Naive thymus-derived CD4-positive, alpha-beta T cell (primary cell): ENCODE measurements around the gene KCNJ13. TPM values are rescaled to one million over a fixed set of nuclear protein-coding genes. Genes with fewer than 3 reads are reported as not detected.

Source experiments
- ATAC-seq: fragments of 150-1000 bp; cut with Tn5 transposase; 2 replicates; pipeline ENCODE4 v1.10.0; 2021; ENCODE audit warnings: mild to moderate bottlenecking, moderate library complexity
- CTCF ChIA-PET: fragments of 350-600 bp; sonication (Branson Sonifier 250); formaldehyde crosslinking; loops from one replicate; lab custom pipeline; 2021; ENCODE audit warnings: antibody characterized with exemption; lab: Charles Lee
- POLR2A ChIA-PET: fragments of 350-600 bp; sonication (Branson Sonifier 250); formaldehyde crosslinking; loops from one replicate; lab custom pipeline; 2021; ENCODE audit warnings: antibody characterized with exemption, inconsistent platforms; lab: Charles Lee
- DNase-seq, 9 donors: peaks; one replicate each; pipeline versions ENCODE4 v3.0.0 to v3.0.0-alpha.2; 2020 to 2022; ENCODE audit warnings: mixed read lengths in 1 of 9
- H3K27ac ChIP-seq: one replicate; pipeline ENCODE4 v1.7.0; 2013; ENCODE audit warnings: mild to moderate bottlenecking, low read depth, low read length, moderate library complexity
- H3K27me3 ChIP-seq, 2 donors: one replicate each; pipeline ENCODE4 v1.7.0; 2013; ENCODE audit warnings: low read length in 2 of 2, mild to moderate bottlenecking in 2 of 2, moderate library complexity in 2 of 2; ENCODE audit not compliant: control insufficient read depth in 2 of 2, insufficient read depth in 2 of 2
- H3K36me3 ChIP-seq, 3 experiments: 1 replicate in 2 of 3; 2 replicates in 1 of 3; pipeline ENCODE4 v1.7.0; 2013; ENCODE audit warnings: low read length in 3 of 3, mild to moderate bottlenecking in 3 of 3, moderate library complexity in 1 of 3; ENCODE audit not compliant: insufficient read depth in 3 of 3, control insufficient read depth in 2 of 3
- H3K4me1 ChIP-seq, 2 donors: one replicate each; pipeline ENCODE4 v1.7.0; 2013; ENCODE audit warnings: low read length in 2 of 2, mild to moderate bottlenecking in 2 of 2, moderate library complexity in 1 of 2; ENCODE audit not compliant: control insufficient read depth in 2 of 2, insufficient read depth in 2 of 2
- H3K4me3 ChIP-seq: 2 replicates; pipeline ENCODE4 v1.7.0; 2013; ENCODE audit warnings: mild to moderate bottlenecking, low read length
- H3K9me3 ChIP-seq, 3 experiments: 1 replicate in 2 of 3; 2 replicates in 1 of 3; pipeline ENCODE4 v1.7.0; 2013; ENCODE audit warnings: low read length in 3 of 3; ENCODE audit not compliant: control insufficient read depth in 2 of 3
- H3K27ac Mint-ChIP-seq, 9 donors: one replicate each; pipeline ENCODE4 v1.8.0; 2020 to 2022; ENCODE audit warnings: mixed read lengths in 9 of 9, mild to moderate bottlenecking in 8 of 9, moderate library complexity in 5 of 9, inconsistent platforms in 2 of 9
- H3K27me3 Mint-ChIP-seq, 5 donors: one replicate each; pipeline ENCODE4 v1.8.0; 2021 to 2022; ENCODE audit warnings: mixed read lengths in 5 of 5, mild to moderate bottlenecking in 1 of 5
- H3K36me3 Mint-ChIP-seq, 5 donors: one replicate each; pipeline ENCODE4 v1.8.0; 2020 to 2022; ENCODE audit warnings: mixed read lengths in 5 of 5, mild to moderate bottlenecking in 3 of 5, inconsistent platforms in 1 of 5
- H3K4me1 Mint-ChIP-seq, 7 donors: one replicate each; pipeline ENCODE4 v1.8.0; 2020 to 2022; ENCODE audit warnings: mixed read lengths in 7 of 7, mild to moderate bottlenecking in 3 of 7, inconsistent platforms in 1 of 7
- H3K4me3 Mint-ChIP-seq, 10 donors: one replicate each; pipeline ENCODE4 v1.8.0; 2020 to 2022; ENCODE audit warnings: mild to moderate bottlenecking in 10 of 10, mixed read lengths in 10 of 10, moderate library complexity in 6 of 10, inconsistent platforms in 2 of 10
- H3K9me3 Mint-ChIP-seq, 11 donors: one replicate each; pipeline ENCODE4 v1.8.0; 2020 to 2022; ENCODE audit warnings: mixed read lengths in 11 of 11, mild to moderate bottlenecking in 4 of 11, inconsistent platforms in 1 of 11, moderate library complexity in 1 of 11
- intact Hi-C, 2 donors: fragments of 100-400 bp; cut with micrococcal nuclease; formaldehyde crosslinking; loops; one replicate each; pipeline ENCODE4 v1.15.1; 2023
- polyA plus RNA-seq, 2 donors: library from polyadenylated mRNA; unstranded; fragments of 300-500 nt; fragmentation: Illumina TruSeq; gene quantifications; one replicate each; pipeline ENCODE4 v1.2.3, GENCODE V29; 2021
- total RNA-seq, 6 experiments: library from RNA in 5 of 6; stranded (reverse) in 5 of 6; gene quantifications; 1 replicate in 5 of 6; 2 replicates in 1 of 6; pipeline ENCODE4 v1.2.3 and lab custom pipeline; 2021 to 2026

The KCNJ13 gene
- total and polyA plus RNA-seq, 7 experiments from 2014 or later: 0.50 TPM; not detected in 6

GRCh38 chr2:232802091-232802490, 25.7 kb upstream of the KCNJ13 start:
- Mint-ChIP-seq H3K36me3 (peaks cover 6 to 74% (median 54%) of the 10 kb centered on the region in 5 donors), H3K27ac (peak overlapping the region in 1 of 9 donors; percentile 40), H3K4me1 (peaks cover 0 to 3% (median 0%) of the 10 kb centered on the region in 7 donors), H3K4me3 (no peak overlapping the region), H3K9me3 (peaks cover 0 to 13% (median 6%) of the 10 kb centered on the region in 11 donors), H3K27me3 (no peaks in the 10 kb centered on the region)
- CTCF ChIA-PET: no interaction called here
- ATAC-seq (no peak), DNase-seq (no peak)
- POLR2A ChIA-PET: no interaction called here
- Histone ChIP-seq H3K4me1 (no peaks in the 10 kb centered on the region), H3K27ac (no peak overlapping the region), H3K4me3 (no peak overlapping the region), H3K27me3 (no peaks in the 10 kb centered on the region), H3K36me3 (peaks cover 0 to 37% (median 5%) of the 10 kb centered on the region in 3 experiments), H3K9me3 (no peaks in the 10 kb centered on the region)
- intact Hi-C loops: no loop called here

GRCh38 chr2:232800166-232800565, 23.8 kb upstream of the KCNJ13 start:
- Mint-ChIP-seq H3K4me3 (no peak overlapping the region), H3K4me1 (peaks cover 0 to 3% (median 0%) of the 10 kb centered on the region in 7 donors), H3K9me3 (peaks cover 0 to 13% (median 6%) of the 10 kb centered on the region in 11 donors), H3K27ac (peak overlapping the region in 2 of 9 donors; percentile 57 to 66), H3K36me3 (peaks cover 4 to 78% (median 55%) of the 10 kb centered on the region in 5 donors), H3K27me3 (no peaks in the 10 kb centered on the region)
- Histone ChIP-seq H3K4me1 (no peaks in the 10 kb centered on the region), H3K27me3 (no peaks in the 10 kb centered on the region), H3K27ac (no peak overlapping the region), H3K4me3 (no peak overlapping the region), H3K9me3 (no peaks in the 10 kb centered on the region), H3K36me3 (peaks cover 0 to 46% (median 5%) of the 10 kb centered on the region in 3 experiments)
- no peak for DNase-seq
- ChIA-PET CTCF (no interaction called here), POLR2A (no interaction called here)
- ATAC-seq: no peak
- intact Hi-C loops: no loop called here

DNA sequence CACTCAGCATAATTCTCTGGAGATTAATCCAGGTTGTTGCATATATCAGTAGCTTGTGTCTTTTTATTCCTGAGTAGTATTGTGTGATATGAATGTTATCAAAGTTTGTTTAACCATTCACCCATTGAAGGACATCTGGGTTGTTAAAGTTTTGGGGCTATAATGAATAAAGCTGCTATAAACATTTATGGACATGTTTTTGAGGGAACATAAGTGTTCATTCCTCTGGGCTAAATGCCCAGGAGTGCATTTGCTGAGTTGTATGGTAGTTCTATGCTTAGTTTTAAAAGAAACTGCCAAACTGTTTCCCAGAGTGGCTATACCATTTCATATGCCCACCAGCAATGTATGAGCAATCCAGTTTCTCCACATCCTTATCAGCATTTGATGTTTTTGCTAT, 21.8 kb upstream of the KCNJ13 start:
- ChIA-PET POLR2A (no interaction called here), CTCF (interaction anchor here (0.5 kb wide), 1 partner anchor 453 kb away, joined by 4 read pairs; the partner anchor contains the start of gene ATG16L1)
- DNase-seq (no peak), ATAC-seq (no peak)
- Mint-ChIP-seq H3K9me3 (peaks cover 0 to 13% (median 6%) of the 10 kb centered on the region in 11 donors), H3K27me3 (no peaks in the 10 kb centered on the region), H3K36me3 (peaks cover 9 to 73% (median 54%) of the 10 kb centered on the region in 5 donors), H3K27ac (no peak overlapping the region), H3K4me1 (no peaks in the 10 kb centered on the region), H3K4me3 (no peak overlapping the region)
- no peaks in the 10 kb centered on the region for H3K9me3 ChIP-seq
- peaks cover 0 to 65% (median 9%) of the 10 kb centered on the region in 3 experiments for H3K36me3 ChIP-seq
- no peaks in the 10 kb centered on the region for H3K4me1 ChIP-seq
- no peak overlapping the region for H3K4me3 ChIP-seq
- intact Hi-C loops: no loop called here
- H3K27me3 ChIP-seq: no peaks in the 10 kb centered on the region
- H3K27ac ChIP-seq: no peak overlapping the region

- H3K4me1 Mint-ChIP-seq: no peaks in the 10 kb centered on the region
- H3K27ac Mint-ChIP-seq: peak overlapping the region in 1 of 9 donors; percentile 37
- no peak overlapping the region for H3K27ac ChIP-seq
- H3K9me3 Mint-ChIP-seq: no peaks in the 10 kb centered on the region
- peaks cover 15 to 69% (median 52%) of the 10 kb centered on the region in 5 donors for H3K36me3 Mint-ChIP-seq
- no peak for DNase-seq
- no peak for ATAC-seq
- H3K9me3 ChIP-seq: no peaks in the 10 kb centered on the region
- no peaks in the 10 kb centered on the region for H3K27me3 ChIP-seq
- no peak overlapping the region for H3K4me3 Mint-ChIP-seq
- H3K27me3 Mint-ChIP-seq: no peaks in the 10 kb centered on the region
- peaks cover 4 to 70% (median 12%) of the 10 kb centered on the region in 3 experiments for H3K36me3 ChIP-seq
- intact Hi-C loops: no loop called here
- no peaks in the 10 kb centered on the region for H3K4me1 ChIP-seq
- CTCF ChIA-PET: no interaction called here
- H3K4me3 ChIP-seq: no peak overlapping the region
- POLR2A ChIA-PET: no interaction called here
Observed at GRCh38 chr2:232795920-232796319, 19.6 kb upstream of the KCNJ13 start.

GRCh38 chr2:232794981-232795380, 18.6 kb upstream of the KCNJ13 start:
- no peaks in the 10 kb centered on the region for H3K27me3 ChIP-seq
- H3K27ac ChIP-seq: no peak overlapping the region
- Mint-ChIP-seq H3K4me1 (no peaks in the 10 kb centered on the region), H3K27ac (peak overlapping the region in 1 of 9 donors; percentile 60), H3K9me3 (no peaks in the 10 kb centered on the region), H3K27me3 (no peaks in the 10 kb centered on the region), H3K4me3 (no peak overlapping the region), H3K36me3 (peaks cover 15 to 69% (median 52%) of the 10 kb centered on the region in 5 donors)
- H3K36me3 ChIP-seq: peaks cover 5 to 71% (median 17%) of the 10 kb centered on the region in 3 experiments
- DNase-seq (no peak), ATAC-seq (no peak)
- H3K4me1 ChIP-seq: no peaks in the 10 kb centered on the region
- no peak overlapping the region for H3K4me3 ChIP-seq
- ChIA-PET CTCF (no interaction called here), POLR2A (no interaction called here)
- intact Hi-C loops: no loop called here
- H3K9me3 ChIP-seq: no peaks in the 10 kb centered on the region

- no peak overlapping the region for H3K4me3 ChIP-seq
- no peaks in the 10 kb centered on the region for H3K27me3 ChIP-seq
- no peak overlapping the region for H3K27ac ChIP-seq
- no peak for ATAC-seq
- H3K4me3 Mint-ChIP-seq: no peak overlapping the region
- H3K36me3 Mint-ChIP-seq: peaks cover 15 to 72% (median 54%) of the 10 kb centered on the region in 5 donors
- H3K9me3 Mint-ChIP-seq: no peaks in the 10 kb centered on the region
- POLR2A ChIA-PET: interaction anchor here (0.6 kb wide), 1 partner anchor 461 kb away, joined by 3 read pairs; no protein-coding TSS in a partner anchor
- intact Hi-C loops: no loop called here
- CTCF ChIA-PET: no interaction called here
- peaks cover 0 to under 1% (median 0%) of the 10 kb centered on the region in 7 donors for H3K4me1 Mint-ChIP-seq
- DNase-seq: no peak
- H3K27ac Mint-ChIP-seq: no peak overlapping the region
- H3K4me1 ChIP-seq: no peaks in the 10 kb centered on the region
- no peaks in the 10 kb centered on the region for H3K9me3 ChIP-seq
- peaks cover 7 to 81% (median 17%) of the 10 kb centered on the region in 3 experiments for H3K36me3 ChIP-seq
- no peaks in the 10 kb centered on the region for H3K27me3 Mint-ChIP-seq
Observed at GRCh38 chr2:232793271-232793670, 16.9 kb upstream of the KCNJ13 start.

GRCh38 chr2:232791518-232791917, 15.2 kb upstream of the KCNJ13 start:
- Mint-ChIP-seq H3K36me3 (peaks cover 15 to 71% (median 54%) of the 10 kb centered on the region in 5 donors), H3K4me3 (no peak overlapping the region), H3K4me1 (peaks cover 0 to 3% (median 0%) of the 10 kb centered on the region in 7 donors), H3K9me3 (no peaks in the 10 kb centered on the region), H3K27ac (no peak overlapping the region), H3K27me3 (no peaks in the 10 kb centered on the region)
- Histone ChIP-seq H3K4me3 (no peak overlapping the region), H3K4me1 (no peaks in the 10 kb centered on the region), H3K9me3 (no peaks in the 10 kb centered on the region), H3K27me3 (no peaks in the 10 kb centered on the region), H3K27ac (no peak overlapping the region), H3K36me3 (peaks cover 9 to 86% (median 21%) of the 10 kb centered on the region in 3 experiments)
- ChIA-PET CTCF (no interaction called here), POLR2A (interaction anchor here (0.7 kb wide), 1 partner anchor 22 kb away, joined by 4 read pairs; no protein-coding TSS in a partner anchor)
- no peak for DNase-seq
- ATAC-seq: no peak
- intact Hi-C loops: no loop called here
